Non-pigmented ciliary epithelial cell (primary cell): ENCODE measurements around the gene IL21.
"Not testable (repeated sequence)": the region's sequence is repeated elsewhere in the genome, so short reads cannot be mapped to it uniquely, and the experiment has no call there.

Experiments used
- DNase-seq: peaks from one replicate; pipeline ENCODE4 v3.0.0-alpha.2; 2010; ENCODE audit warnings: low read depth

The IL21 gene

DNA sequence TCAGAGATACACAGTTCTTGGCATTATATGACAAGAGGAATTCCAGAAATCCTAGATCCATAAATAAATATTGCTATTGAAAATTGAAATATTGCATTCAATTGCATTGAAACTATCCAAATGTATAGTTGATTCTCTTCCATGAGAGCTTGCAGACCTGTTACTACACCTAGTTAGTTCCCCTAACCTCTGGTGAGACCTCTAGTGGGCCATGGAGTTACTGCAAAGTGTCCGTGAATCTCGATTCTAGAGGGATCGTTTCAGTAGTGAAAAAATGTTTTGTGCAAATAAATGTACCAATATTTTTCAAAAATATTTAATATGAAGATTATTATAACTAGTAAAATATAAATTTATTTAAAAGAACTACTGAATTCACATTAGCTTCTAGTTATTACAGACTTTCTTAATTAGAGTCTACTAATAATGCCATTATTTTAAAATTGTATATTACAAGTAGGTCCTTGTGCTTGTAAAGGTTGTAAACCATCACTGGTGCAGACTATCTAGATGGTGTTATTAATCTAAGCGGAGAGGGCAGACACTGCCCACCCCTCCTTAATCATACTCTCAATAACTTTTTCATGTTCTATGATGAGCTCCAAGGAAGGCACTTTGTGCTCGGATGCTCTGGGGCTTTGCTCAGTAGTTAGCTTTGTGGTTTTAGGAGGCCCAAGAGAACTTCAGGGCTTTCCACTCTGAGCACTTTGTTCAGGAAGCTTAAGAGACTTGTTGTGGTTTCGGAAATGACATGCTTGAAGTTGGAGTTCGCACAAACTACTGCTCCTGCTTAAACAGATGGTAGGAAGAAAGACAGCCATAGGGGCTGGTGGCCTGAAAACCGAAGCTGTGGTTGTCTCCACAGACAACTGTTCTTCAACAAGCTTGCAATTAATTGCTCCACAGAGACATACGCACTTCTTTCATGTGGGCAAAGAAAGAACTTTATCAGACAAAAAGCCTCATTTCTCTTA is 42.8 kb downstream of the IL21 start:
- no peak for DNase-seq

DNA sequence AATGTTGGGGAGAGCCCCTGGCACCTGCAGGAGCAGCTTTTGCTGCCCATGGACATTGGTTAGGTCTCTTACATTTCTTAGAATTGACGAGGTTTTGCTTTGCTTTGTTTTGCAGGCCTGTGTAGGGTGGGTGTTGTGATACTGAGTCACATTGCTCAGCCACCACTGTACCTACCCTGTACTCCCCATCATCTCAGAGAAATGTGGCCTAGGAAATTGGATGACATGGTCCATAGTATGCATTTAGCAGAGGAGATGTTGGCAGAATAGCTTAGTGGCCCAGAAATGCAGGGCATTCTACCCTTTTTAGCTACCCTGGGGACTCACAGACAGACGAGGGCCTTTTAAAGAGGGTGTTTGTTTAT is 43.7 kb downstream of the IL21 start:
- DNase-seq = no peak

DNA sequence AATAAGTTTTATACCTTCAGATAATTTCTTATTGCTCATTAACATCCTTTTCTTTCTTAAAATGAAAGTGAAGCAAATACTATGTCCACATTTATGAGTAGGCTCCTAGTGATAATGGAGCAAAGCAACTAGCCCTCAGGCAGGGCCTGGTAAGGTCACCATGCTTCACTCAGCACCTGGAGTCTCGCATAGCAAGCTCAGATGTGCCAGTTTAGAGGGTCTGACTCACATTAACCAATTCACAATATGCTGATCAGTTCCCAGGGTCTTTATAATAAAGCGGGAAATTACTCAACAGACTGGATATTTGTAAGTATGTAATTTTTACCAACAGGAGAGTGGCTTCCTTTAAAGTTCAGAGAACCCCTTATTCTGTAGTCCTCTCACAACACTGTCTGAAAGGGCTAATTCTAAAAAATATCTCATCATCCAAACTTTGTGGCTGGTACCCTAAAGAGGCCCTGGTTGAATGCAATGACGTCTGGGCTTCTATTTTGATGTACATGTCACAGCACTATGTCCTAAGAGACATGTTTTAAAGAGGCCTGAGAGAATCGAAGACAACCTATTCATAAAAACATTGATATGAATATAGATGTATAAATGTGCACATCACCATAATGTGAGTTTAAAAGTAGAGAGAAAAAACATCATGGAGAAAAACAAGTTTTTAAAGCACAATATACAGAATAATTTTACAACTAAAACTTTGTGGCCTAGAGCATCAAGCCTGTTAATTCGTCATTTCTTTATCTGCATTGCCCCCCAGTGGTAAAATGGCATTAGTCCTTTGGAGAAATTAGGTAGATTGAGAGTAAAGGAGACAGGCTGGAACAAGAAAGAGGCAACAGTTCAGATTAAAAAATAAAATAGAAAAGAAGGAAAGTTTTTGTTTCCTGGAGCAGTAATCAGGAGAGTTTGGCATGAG is 44.3 kb downstream of the IL21 start:
- no peak for DNase-seq

DNA sequence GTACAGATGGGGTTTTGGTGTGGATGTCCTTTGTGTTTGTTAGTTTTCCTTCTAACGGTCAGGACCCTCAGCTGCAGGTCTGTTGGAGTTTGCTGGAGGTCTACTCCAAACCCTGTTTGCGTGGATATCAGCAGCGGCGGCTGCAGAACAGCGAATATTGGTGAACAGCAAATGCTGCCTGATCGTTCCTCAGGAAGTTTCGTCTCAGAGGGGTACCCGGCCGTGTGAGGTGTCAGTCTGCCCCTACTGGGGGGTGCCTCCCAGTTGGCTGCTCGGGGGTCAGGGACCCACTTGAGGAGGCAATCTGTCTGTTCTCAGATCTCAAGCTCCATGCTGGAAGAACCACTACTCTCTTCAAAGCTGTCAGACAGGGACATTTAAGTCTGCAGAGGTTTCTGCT is 46.5 kb downstream of the IL21 start:
- DNase-seq = not testable (repeated sequence)

DNA sequence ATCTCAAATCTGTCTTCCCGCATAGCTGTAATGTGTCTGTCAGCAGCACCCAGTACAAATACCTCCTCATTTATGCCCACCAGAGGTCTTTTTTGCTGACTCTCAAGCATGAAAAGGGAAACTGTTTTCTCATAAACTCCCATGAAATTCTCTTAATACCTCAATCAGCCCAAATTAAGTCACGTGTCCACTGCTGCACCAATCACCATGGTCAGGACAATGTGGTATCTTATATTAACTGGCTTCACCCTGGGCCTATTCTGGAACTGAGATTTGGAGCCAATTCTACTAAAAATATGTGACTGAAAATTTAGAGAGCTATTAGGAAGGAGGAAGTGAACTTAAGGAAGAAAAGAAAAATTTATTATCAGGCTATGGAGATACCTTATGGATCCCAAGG is 58.4 kb downstream of the IL21 start:
- no peak for DNase-seq
